Thoracic aorta (tissue), 2 donors: ENCODE measurements around the gene SMG7. TPM values are rescaled to one million over a fixed set of nuclear protein-coding genes. Genes with fewer than 3 reads are reported as not detected.

Experiments
- ATAC-seq: fragments of 150-250 bp; one replicate; pipeline ENCODE4 v1.8.0; 2017; ENCODE audit warnings: low read depth; ENCODE audit not compliant: insufficient number of reproducible peaks, low FRiP score
- DNase-seq: peaks from one replicate; pipeline ENCODE4 v3.0.0-alpha.2; 2020; ENCODE audit warnings: low spot score
- H3K27ac ChIP-seq, 2 donors: fragments of 200-600 bp; sonication (generic); 1 replicate in 1 of 2; 2 replicates in 1 of 2; pipeline ENCODE4 v1.5.1; 2016; ENCODE audit warnings: mild to moderate bottlenecking in 2 of 2, moderate library complexity in 2 of 2
- H3K27me3 ChIP-seq: fragments of 200-600 bp; sonication (generic); replicated peaks from 2 replicates; pipeline ENCODE4 v1.6.0; 2016; ENCODE audit warnings: mild to moderate bottlenecking; ENCODE audit not compliant: insufficient read depth
- H3K36me3 ChIP-seq: fragments of 200-600 bp; sonication (generic); one replicate; pipeline ENCODE4 v1.5.1; 2016
- H3K4me1 ChIP-seq, 2 donors: fragments of 200-600 bp; sonication (generic); 1 replicate in 1 of 2; 2 replicates in 1 of 2; pipeline versions ENCODE4 v1.5.1 to v1.6.0; 2016; ENCODE audit warnings: low read depth in 2 of 2, mild to moderate bottlenecking in 1 of 2; ENCODE audit not compliant: control insufficient read depth in 1 of 2
- H3K4me3 ChIP-seq: fragments of 200-600 bp; sonication (generic); 2 replicates; pipeline ENCODE4 v1.5.1; 2016; ENCODE audit warnings: mild to moderate bottlenecking
- H3K9me3 ChIP-seq: fragments of 200-600 bp; sonication (generic); 2 replicates; pipeline ENCODE4 v1.5.1; 2016
- CTCF ChIP-seq: fragments of 200-600 bp; sonication (generic); IDR thresholded peaks from one replicate; pipeline ENCODE4 v1.5.1; 2019; ENCODE audit warnings: antibody characterized with exemption
- total RNA-seq, 2 donors: library from RNA; depleted of rRNA; stranded (reverse); fragments of >200 nt; gene quantifications; one replicate each; pipeline versions ENCODE4 v1.1.0 to v1.2.3, GENCODE V29; 2016

The SMG7 gene
- total RNA-seq, 2 donors from 2014 or later: 29.8 to 41.9 TPM

DNA sequence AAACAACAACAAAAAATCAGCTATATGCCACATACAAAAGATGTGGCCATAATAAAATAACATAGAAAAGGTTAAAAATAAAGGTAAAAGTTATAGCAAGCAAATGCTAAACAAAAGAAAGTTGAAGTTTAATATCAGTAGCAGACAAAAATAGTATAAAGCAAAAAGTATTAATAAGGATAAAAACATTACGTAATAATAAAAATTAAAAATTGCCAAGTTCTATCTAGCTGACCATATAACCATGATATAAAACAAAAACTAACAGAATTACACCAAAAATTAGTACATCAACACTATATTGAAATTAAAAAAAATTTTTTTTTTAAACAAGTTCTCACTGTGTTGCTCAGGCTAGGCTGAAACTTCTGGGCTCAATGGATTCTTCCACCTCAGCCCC lies 15.5 kb upstream of the SMG7 start:
- no peak for TF ChIP-seq CTCF
- DNase-seq: no peak
- no peaks in the 10 kb centered on the region for H3K36me3 ChIP-seq
- no peaks in the 10 kb centered on the region for H3K27me3 ChIP-seq
- no peaks in the 10 kb centered on the region for H3K4me1 ChIP-seq
- H3K9me3 ChIP-seq: no peaks in the 10 kb centered on the region
- ATAC-seq: no peak
- H3K27ac ChIP-seq: no peak overlapping the region
- no peak overlapping the region for H3K4me3 ChIP-seq

DNA sequence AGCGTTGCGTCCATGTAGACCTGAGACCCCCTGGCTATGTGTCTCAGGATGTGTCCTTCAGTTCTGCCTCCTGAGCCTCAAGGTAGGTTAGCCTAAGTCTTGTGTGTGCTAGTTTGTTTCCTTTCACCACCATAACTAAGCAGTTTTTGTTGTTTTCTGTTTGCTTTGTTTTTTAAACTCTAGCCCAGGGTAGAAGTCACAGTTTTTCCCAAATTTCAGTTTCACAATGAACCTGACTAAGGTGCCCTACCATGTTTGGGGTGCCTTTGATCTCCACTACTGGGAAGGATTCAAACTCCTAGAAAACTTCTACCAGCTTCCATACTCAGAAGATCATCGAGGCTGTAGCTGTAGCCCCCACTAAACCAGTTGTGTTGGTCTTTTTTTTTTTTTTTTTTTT lies 14.8 kb upstream of the SMG7 start:
- H3K9me3 ChIP-seq: no peaks in the 10 kb centered on the region
- H3K4me3 ChIP-seq: no peak overlapping the region
- no peaks in the 10 kb centered on the region for H3K4me1 ChIP-seq
- TF ChIP-seq CTCF: no peak
- no peaks in the 10 kb centered on the region for H3K36me3 ChIP-seq
- ATAC-seq (no peak), DNase-seq (no peak)
- no peaks in the 10 kb centered on the region for H3K27me3 ChIP-seq
- H3K27ac ChIP-seq: no peak overlapping the region

DNA sequence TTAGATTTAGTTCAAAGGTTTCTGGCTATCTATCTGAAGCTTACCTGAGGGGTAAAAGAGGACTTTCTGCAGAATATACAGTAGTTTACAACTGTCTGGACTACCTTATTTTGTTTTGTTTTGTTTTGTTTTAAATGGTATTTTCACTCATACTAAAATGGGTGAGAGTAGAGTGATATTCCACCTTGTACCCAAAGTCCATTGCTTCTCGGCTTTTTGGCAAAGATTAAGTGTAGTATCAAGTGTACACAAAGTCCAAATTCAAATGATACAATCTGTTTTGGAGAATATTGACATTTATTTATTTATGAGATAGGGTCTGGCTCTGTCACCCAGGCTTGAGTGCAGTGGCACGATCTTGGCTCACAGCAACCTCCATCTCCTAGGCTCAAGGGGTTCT lies 11.7 kb upstream of the SMG7 start:
- Histone ChIP-seq H3K9me3 (no peaks in the 10 kb centered on the region), H3K4me3 (no peak overlapping the region), H3K27ac (no peak overlapping the region), H3K4me1 (no peaks in the 10 kb centered on the region), H3K27me3 (no peaks in the 10 kb centered on the region), H3K36me3 (no peaks in the 10 kb centered on the region)
- DNase-seq: no peak
- no peak for ATAC-seq
- no peak for TF ChIP-seq CTCF

DNA sequence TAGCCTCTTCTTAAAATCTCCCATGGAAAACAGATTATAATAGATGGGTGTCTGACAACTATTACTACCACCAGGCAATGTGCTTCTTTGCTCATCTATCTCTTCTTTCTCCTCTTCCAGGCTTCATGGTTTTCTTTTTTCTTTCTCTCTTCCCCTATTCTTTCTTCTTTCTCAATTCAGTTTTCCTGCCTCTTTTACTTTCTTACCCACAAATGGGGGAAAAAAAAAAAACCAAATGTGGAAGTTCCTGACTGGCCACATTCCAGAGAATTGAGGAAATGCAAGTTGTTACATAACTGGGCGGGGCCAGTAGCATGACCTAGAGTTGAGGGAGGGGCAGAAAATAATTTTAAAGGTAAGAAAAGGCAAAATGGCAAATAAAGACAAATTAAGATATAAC lies 10.9 kb upstream of the SMG7 start:
- no peak for ATAC-seq
- H3K4me1 ChIP-seq: no peaks in the 10 kb centered on the region
- H3K36me3 ChIP-seq: no peaks in the 10 kb centered on the region
- H3K27ac ChIP-seq: no peak overlapping the region
- TF ChIP-seq CTCF: no peak
- no peaks in the 10 kb centered on the region for H3K27me3 ChIP-seq
- DNase-seq: no peak
- no peak overlapping the region for H3K4me3 ChIP-seq
- H3K9me3 ChIP-seq: no peaks in the 10 kb centered on the region

DNA sequence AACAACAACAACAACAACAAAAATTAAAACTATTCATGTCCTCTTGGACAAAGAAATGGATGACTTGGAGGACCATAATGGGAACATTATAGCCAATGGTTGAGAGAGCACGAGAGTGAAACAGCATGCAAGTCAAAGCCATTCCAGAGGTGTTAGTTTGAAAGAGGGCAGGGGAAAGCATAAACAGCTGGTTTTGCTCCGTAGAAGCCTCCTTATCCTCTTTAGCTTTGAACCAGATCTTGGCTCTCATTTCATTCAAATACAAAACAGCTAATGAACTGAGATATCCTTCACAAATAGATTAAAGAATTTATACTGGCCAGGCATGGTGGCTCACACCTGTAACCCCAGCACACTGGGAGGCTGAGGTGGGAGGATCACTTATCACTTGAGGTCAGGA lies 8.7 kb upstream of the SMG7 start:
- Histone ChIP-seq H3K36me3 (no peaks in the 10 kb centered on the region), H3K4me1 (no peaks in the 10 kb centered on the region), H3K27me3 (no peaks in the 10 kb centered on the region), H3K4me3 (no peak overlapping the region), H3K27ac (no peak overlapping the region), H3K9me3 (no peaks in the 10 kb centered on the region)
- no peak for TF ChIP-seq CTCF
- no peak for ATAC-seq
- no peak for DNase-seq
